HG03060 (cell line): Measurements from ENCODE around the gene TMEM167A.

Source experiments
- ATAC-seq: cut with Tn5 transposase; IDR thresholded peaks from one replicate; pipeline ENCODE4 v1.9.1; 2021; ENCODE audit warnings: low read depth, moderate number of reproducible peaks; ENCODE audit not compliant: unreplicated experiment

The TMEM167A gene

DNA sequence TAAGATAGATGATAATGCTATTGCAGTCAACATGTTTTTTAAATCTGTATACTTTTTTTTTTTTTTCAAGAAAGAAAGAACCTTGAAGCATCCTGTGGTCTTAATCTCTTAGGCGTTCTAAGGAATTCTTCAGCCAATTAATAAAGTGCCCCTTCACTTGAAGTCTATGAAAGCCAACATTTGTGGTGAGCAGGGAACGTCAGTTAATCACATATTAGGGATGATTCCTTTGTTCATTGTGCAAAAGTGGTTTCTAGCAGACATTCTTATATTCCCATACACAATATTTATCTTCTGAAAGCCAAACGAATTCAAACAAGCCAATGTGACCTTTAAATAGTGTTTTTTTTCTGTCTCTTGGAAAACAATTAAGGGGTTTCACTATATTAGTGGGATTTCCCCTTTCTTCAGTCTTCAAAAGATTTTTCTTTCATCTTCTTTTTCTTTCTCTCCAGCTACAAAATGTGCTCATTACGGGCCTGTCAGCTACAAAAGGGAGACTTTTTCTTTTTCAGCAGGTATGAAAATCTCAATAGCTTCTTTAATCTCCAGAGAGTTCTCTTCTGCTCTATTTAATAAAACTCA is 40.1 kb downstream of the TMEM167A start:
- ATAC-seq: no peak

DNA sequence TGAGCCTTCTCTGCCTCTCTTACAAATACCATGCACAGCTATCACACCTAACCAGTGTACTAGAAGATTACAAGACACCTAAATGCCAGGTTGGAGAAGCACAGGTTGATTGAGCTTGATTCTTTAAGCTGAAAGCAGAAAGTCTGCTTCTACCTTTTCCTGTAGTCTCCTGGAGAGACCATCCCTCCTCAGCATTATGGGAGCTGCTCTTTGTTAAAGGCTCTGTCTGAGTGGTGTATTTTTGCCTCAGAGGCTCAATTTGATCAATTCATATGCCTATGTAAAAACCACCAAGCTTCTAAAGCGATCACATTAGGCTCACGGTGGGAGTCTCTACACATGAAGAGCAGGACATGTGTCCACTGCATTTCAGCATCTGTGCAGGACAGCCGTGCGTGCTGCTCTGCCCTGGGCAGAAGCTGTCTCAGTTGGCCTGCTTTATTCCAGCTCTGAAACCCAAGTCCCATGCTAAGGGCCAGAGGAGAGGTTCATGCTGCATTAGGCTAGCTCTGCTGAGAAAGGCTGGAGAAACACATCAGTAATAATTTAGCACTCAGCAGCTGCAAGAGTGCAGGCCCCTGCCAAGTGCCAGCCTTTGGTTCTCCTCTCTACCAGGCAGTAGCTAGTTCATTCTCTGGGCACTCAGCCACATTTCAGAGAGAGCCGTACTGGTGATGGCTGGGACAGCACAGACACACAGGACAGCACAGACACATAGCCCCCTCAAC is 41.7 kb downstream of the TMEM167A start:
- no peak for ATAC-seq

DNA sequence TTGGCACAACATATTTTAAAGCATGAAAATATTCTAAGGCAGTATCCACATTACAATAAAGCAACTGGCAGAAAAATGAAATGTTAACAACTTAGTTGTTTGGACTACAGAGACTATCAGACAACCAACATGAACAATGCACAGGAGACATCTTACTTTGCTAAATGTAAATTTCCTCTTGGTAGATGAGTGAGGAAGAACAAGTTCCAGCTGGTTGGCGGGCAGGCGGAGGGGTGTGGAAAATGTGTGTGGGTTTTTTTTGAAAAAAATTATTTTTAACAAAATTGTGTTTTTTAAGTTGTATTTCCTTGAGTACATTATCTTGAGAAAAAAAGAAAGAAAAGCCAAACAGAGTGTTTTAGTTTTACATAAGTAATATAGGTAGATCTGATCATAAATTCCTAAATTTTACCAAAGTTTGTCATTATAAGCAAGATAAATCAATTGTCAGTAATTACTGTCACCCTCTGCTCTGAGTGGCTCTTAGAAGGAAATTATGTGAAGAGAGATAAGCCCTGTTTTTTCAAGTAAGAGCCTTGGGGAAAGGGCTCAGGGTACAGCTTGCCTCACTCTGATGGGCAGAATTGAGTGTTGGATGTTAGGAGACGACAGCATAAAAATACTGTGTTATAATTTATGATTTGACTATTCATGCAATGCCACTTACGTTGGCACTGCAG is 42.5 kb downstream of the TMEM167A start:
- no peak for ATAC-seq

DNA sequence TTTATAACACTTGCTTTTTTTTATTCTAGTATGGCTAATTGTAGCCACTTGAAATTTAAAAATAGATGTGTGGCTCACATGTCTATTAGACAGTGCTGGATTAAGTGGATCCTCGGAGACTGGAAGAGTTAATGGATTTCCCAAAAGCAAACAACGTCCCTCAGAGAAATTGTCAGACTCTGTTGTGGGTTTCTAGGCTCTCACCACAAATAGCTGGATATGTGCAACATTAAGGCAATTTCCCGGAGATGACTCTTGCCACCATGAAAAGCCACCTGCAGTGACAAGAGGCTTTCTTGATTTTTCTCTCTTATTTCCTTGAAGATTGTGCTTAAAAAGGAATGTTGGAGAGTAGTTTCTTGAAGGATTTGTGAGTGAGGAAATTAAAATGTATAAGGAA is 43.2 kb downstream of the TMEM167A start:
- ATAC-seq: no peak

DNA sequence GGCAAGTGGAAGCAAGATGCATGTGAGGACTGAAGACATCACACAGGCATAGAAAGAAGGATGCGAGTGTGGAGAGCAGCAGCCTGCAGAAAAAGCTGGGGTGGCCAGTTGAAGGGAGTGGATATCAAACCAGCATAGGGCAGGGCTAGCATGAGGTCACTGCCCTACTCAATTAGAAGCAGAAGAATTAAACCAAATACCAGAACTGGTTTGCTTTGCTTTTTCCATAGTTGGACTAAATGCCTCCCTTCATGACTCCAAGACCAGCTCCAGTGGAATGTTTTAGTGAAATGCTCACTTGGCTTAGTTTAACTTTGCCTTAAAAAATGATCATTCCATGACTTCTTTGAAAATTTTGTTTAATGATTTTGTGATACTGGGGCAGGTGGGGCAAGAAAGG is 45.8 kb downstream of the TMEM167A start:
- ATAC-seq: no peak

DNA sequence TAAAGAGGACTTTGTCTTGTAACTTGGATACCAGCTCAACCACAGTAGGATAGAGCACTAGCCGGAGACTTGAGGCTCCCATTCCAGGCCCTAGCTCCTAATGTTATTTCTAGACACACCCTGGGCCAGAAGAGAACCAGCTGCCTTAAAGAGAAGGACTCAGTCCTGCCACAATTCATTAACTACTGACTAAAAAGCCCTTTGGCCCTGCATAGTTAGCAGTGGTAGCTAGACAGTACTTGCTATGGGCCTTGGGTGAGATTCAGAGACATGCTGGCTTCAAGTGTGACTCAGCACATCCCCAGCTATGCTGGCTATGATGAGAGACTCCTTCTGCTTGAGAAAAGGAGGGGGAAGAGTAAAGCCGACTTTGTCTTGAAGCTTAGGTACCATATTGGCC is 47.3 kb downstream of the TMEM167A start:
- no peak for ATAC-seq

DNA sequence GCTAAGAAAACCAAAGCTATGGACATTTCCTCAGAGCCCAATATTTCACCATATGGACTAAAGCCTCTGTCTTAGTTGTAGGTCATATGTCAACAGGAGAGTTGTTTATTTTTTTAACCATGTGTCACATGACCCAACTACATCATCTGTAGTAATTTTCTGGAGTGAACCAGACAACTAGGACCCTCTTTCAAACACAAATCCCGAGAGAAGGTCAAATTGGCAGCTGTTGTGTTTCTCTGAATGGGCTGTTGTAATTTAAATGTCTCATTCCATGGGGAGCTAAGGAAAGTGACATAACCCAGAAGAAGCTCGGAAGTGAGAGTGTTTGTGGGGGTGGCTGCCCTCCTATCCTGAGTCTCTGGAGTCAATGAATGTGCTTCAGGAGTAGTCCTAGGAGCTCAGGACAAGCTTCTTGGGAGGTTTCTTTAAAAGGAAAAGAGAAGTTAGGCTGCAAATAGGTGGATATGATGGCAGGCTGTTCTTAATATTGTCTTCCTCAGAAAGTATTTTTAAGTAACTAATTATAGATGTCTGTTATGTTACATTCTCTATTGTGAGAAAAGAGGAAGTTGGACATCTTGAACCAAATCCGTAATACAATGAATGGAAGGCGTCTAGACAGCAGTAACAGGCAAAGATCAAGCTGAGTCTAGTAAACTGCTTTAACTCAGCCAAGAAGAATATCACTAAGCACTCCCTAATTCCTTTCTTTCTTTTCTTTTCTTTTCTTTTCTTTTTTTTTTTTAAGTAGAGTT is 50.1 kb downstream of the TMEM167A start:
- ATAC-seq: peak; percentile 74

DNA sequence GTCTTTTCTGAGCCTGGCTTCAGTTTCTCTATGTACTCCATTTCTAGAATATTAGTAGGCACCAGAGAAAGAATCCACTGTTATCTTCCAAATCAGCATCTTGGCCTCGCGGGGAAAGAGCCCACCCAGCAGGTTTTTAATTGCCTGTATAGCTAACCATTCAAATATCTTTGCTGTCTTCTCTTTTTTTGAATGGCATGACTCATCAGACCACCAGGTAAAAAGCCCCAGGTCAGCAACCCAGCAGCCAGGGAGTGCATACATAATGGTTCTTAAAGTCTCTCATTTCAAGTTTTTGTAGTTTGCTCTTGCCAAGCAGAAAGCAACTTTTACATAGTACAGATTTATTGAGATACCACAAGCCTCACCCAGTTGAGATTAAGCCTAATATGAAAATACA is 50.7 kb downstream of the TMEM167A start:
- ATAC-seq: no peak

DNA sequence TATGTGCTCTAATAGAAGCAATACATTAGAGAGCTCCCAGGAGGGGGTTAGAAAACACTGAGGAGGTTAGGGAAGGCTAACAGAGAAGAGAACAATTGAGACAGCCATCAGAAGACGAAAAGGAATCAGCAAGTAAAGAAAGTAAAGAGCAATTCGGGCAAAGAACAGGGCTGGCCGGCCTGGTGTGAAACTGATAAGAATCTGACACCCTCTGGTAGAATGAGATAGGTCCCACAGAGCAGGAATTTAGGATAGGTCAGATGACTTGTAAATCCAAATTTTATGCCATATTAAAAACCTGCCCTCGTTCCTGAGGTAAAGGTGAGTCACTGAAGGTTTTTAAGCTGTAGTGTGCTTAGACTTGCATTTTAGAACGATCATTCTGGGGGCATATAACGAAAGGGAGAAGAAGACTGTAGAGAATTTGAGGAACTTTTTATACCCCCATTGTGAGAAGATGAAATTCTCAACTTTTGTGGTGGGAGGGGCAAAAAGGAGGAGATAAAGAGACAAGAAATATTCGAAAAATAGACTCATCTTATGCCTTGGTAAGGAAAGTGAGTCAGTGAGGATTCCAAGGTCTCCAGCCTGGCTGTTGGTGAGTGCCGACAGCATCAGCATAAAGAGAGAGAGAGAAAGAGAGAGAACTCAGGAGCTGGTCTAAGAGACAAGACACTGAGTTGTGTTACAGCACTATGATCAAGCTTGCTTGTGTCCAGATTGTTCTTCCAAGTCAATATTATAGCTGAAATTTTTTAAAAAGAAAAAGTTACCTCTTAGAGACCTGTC is 51.3 kb downstream of the TMEM167A start:
- no peak for ATAC-seq

DNA sequence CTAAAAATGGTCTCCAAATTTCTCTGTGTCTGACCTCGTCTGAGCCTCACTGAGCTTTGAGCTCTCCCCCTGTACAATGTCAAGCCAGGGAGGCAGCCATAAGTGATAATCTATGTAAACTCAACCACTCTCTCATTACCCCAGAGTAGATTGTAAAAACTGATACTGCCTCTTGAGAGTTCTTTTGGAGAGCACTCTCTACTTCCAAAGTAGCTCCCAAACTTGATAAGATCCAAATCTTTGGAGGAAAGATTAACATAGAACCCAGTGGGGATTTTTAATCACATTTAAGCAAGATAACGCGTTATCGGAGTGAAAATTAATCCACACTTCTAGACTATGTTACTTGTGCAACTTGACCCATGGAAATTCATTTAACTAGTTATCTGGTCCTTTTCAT is 54.9 kb downstream of the TMEM167A start:
- ATAC-seq: no peak

DNA sequence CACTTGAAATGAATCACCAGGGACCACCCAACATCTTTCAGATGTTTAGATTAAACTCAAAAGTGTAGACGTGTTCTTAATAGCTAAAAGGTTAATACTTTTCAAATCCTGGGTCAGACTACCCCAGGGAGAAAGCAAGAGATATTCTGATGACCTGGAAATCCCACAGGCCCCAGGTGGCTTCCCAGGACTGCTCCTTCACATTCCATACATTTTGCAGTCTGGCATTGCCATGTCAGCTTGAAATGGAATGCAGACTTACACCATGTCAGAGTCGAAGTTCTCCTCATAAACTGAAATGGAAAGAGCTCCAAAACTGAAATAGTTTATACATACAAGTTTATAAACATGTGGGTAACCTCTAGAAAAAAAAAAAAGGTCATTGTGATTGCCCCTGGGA is 61.5 kb downstream of the TMEM167A start:
- no peak for ATAC-seq

DNA sequence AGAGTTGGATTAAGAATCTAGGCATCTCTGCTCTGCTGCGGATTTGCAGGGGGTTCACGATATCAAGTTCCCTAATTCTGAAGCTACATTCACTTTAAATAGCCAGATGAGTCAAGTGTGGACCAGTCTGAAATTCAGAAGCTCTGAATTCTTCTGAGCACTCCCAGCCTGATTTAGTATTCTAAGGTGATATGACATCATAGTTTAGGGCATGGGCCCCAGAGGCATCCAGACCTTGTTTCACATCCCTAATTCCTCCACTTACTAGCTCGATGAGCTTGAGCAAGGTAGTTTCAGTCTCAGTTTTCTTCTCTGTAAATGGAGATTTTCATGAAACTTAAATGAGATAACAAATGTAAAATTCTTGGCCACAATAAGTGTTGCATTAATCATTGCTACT is 65.2 kb downstream of the TMEM167A start:
- ATAC-seq: peak; percentile 98

DNA sequence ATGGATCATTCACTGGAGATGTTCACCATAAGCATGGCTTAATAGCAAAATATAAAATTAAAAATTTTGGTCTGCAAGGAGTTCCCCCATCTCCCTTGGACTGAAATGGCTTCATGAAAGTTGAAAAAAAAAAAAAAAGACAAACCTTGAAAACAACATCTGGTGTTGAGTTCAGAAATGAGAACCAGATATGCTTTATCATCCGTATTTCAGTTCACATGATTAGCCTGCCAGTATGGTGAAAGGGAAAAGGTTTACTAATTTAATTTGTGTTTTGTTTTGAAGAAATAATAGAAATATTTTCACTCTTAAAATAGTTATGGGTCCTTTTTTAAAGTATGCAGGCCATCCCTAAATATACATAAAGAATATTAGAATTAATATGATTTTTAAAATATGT is 67.8 kb downstream of the TMEM167A start:
- no peak for ATAC-seq

DNA sequence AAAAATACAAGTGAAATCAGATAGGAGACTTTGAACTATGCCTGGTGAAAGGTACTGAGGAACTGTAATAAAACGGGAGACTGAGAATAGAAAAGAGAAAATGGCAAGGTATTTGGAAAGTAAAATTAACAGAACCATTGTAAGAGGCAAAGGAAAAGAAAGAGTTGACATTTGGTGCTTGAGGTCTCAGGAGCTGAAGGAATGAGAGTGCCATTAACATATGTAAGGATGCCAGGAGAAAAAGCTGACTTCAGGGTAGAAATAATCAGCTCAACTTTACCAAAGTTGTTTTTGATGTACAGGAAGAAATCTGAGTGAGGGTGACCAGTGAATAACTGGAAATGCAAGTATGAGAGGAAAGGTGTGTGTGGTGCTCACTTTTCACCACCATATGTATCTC is 69.4 kb downstream of the TMEM167A start:
- ATAC-seq: no peak

DNA sequence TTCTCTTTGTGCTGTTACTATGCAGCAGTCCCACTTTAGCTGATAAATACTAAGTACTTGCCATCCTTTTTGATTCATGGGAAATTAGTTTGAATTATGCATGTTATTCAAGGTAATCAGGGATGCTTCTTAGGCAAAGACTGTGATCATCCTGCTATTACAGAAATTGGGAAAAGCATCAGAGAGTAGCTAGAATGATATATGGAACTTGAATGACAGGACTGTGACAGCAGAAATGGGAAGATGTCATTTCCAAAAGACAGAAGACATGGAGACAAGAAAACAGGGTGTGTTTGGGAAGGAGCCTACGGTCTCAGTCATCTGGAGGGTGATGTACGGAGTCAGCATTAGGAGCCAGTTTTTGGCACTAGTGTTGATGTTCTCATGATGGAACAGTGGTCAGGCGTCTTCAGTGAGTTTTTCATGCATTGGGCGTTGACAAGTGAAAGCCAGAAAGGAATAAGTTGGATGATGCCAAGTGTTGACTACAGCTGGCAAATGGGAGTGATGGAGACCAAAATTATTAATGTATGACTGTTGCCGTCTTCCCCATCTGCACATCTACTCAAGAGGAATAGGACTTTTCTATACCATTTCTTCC is 70.4 kb downstream of the TMEM167A start:
- no peak for ATAC-seq

DNA sequence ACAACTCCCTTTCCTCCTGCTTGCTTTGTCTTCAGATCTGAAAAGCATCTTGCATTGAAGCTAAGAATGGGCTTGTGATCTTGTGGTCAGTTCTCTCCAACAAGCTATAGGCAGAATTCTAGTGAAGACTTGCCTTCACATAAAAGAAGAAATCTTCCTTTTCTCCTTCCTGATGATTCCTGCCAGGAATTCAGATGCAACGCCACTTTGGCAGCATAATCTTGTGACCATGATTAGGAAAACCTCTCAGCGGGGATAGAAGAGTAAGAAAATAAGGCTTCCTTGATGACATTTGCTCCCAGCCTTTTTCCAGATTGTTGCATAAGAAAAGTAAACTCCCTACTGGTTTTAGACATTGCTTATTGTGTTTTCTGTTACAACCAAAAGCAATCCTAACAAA is 73.4 kb downstream of the TMEM167A start:
- ATAC-seq: no peak
